ENCODE data around the gene TBCA.
"Not testable (repeated sequence)": the region's sequence is repeated elsewhere in the genome, so short reads cannot be mapped to it uniquely, and the experiment has no call there.

The TBCA gene

GRCh38 chr5:77709993-77710685 is 66.0 kb downstream of the TBCA start:
- DNase-seq (ENCODE audit: low read depth, low spot score): no peak

GRCh38 chr5:77709340-77709739 is 66.8 kb downstream of the TBCA start:
- no peak for DNase-seq (ENCODE audit: low read depth, low spot score)

GRCh38 chr5:77707791-77708190 is 68.3 kb downstream of the TBCA start:
- DNase-seq (ENCODE audit: low read depth, low spot score): no peak

- not testable (repeated sequence) for DNase-seq (ENCODE audit: low read depth, low spot score)
These were observed 76.6 kb downstream of the TBCA start for GRCh38 chr5:77699569-77699968.

GRCh38 chr5:77698920-77699319 is 77.2 kb downstream of the TBCA start:
- DNase-seq (ENCODE audit: low read depth, low spot score): no peak

- no peak for DNase-seq (ENCODE audit: low read depth, low spot score)
These were observed 78.4 kb downstream of the TBCA start for GRCh38 chr5:77697692-77698091.

GRCh38 chr5:77696120-77696519 is 80.0 kb downstream of the TBCA start:
- DNase-seq (ENCODE audit: low read depth, low spot score): no peak

- DNase-seq (ENCODE audit: low read depth, low spot score): no peak
These were observed 82.2 kb downstream of the TBCA start for GRCh38 chr5:77693913-77694312.

- DNase-seq (ENCODE audit: low read depth, low spot score): no peak
These were observed 92.9 kb downstream of the TBCA start for GRCh38 chr5:77683171-77683732.

GRCh38 chr5:77670526-77670925 is 105.6 kb downstream of the TBCA start:
- no peak for DNase-seq (ENCODE audit: low read depth, low spot score)

- DNase-seq (ENCODE audit: low read depth, low spot score): no peak
These were observed 106.5 kb downstream of the TBCA start for GRCh38 chr5:77669677-77670076.

GRCh38 chr5:77663090-77663863 is 112.9 kb downstream of the TBCA start:
- no peak for DNase-seq (ENCODE audit: low read depth, low spot score)

- no peak for DNase-seq (ENCODE audit: low read depth, low spot score)
These were observed 113.5 kb downstream of the TBCA start for GRCh38 chr5:77662635-77663034.

- no peak for DNase-seq (ENCODE audit: low read depth, low spot score)
These were observed 117.5 kb downstream of the TBCA start for GRCh38 chr5:77658662-77659061.

GRCh38 chr5:77651343-77651742 is 124.8 kb downstream of the TBCA start:
- DNase-seq (ENCODE audit: low read depth, low spot score): no peak

- no peak for DNase-seq (ENCODE audit: low read depth, low spot score)
These were observed 125.5 kb downstream of the TBCA start for GRCh38 chr5:77650686-77651085.

- DNase-seq (ENCODE audit: low read depth, low spot score): no peak
These were observed 126.4 kb downstream of the TBCA start for GRCh38 chr5:77649776-77650175.

GRCh38 chr5:77645995-77646639 is 130.0 kb downstream of the TBCA start:
- DNase-seq (ENCODE audit: low read depth, low spot score): no peak

- DNase-seq (ENCODE audit: low read depth, low spot score): no peak
These were observed 130.8 kb downstream of the TBCA start for GRCh38 chr5:77645158-77645994.

GRCh38 chr5:77644371-77645157 is 131.6 kb downstream of the TBCA start:
- DNase-seq (ENCODE audit: low read depth, low spot score): no peak
